Spinal cord (tissue), 10 donors: ENCODE data around the gene SLF1. TPM values are rescaled to one million over a fixed set of nuclear protein-coding genes. Genes with fewer than 3 reads are reported as not detected.

Experiments used
- DNase-seq, 6 donors: peaks; one replicate each; pipeline versions ENCODE4 v3.0.0 to v3.0.0-alpha.2; 2013 to 2015; ENCODE audit warnings: low spot score in 6 of 6, low read depth in 4 of 6
- H3K27ac ChIP-seq: one replicate; pipeline ENCODE4 v1.5.1; 2013; ENCODE audit warnings: low read depth, low read length, control low read depth
- H3K27me3 ChIP-seq: one replicate; pipeline ENCODE4 v1.6.1; 2013; ENCODE audit warnings: low read length; ENCODE audit not compliant: control insufficient read depth, insufficient read depth
- H3K36me3 ChIP-seq: one replicate; pipeline ENCODE4 v1.6.1; 2013; ENCODE audit warnings: low read length; ENCODE audit not compliant: control insufficient read depth, insufficient read depth
- H3K4me1 ChIP-seq: one replicate; pipeline ENCODE4 v1.6.1; 2013; ENCODE audit warnings: low read length; ENCODE audit not compliant: control insufficient read depth, insufficient read depth
- H3K4me3 ChIP-seq: one replicate; pipeline ENCODE4 v1.5.1; 2013; ENCODE audit warnings: low read depth, low read length, control low read depth
- H3K9me3 ChIP-seq: one replicate; pipeline ENCODE4 v1.6.1; 2013; ENCODE audit warnings: low read length; ENCODE audit not compliant: control insufficient read depth, insufficient read depth
- WGBS: methylation state at CpG from one replicate; pipeline ENCODE4 v1.1.5; 2013; ENCODE audit warnings: missing lambda C conversion rate; ENCODE audit not compliant: insufficient coverage; 5-methylcytosine and 5-hydroxymethylcytosine counted together
- polyA plus RNA-seq, 2 donors: library from polyadenylated mRNA; unstranded; fragments of 120-200 nt; gene quantifications; one replicate each; pipeline ENCODE4 v1.2.1, GENCODE V29; 2013; ENCODE audit not compliant: insufficient read length in 2 of 2
- total RNA-seq, 2 donors: library from RNA; depleted of rRNA in 1 of 2; stranded (reverse); fragments of 120-200 nt in 1 of 2; fragments of >200 nt in 1 of 2; gene quantifications; one replicate each; pipeline versions ENCODE4 v1.2.3 to v1.2.4, GENCODE V29; 2013 to 2014
- donor health status: healthy.

The SLF1 gene
- total and polyA plus RNA-seq, 4 donors = 13.9 to 21.1 (median 15.2) TPM

DNA sequence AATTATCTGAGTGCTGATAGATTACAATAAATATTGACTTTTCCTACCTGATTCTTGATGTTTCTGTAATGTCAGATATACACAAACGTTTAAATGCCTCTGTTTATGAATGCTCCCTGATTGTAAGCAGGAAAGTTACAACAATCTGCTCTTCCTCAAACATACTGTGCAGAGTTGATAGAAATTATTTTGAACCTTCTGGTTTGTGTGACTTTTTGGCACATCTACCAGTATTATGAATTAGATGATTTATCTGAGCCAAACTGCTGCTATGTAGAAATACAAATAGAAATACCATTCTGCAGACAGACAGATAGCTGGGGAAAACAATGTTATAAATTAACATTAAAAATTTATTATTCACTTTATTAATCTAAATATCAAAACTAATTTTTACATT is 113.0 kb downstream of the SLF1 start:
- no peaks in the 10 kb centered on the region for H3K9me3 ChIP-seq
- no peaks in the 10 kb centered on the region for H3K4me1 ChIP-seq
- no peaks in the 10 kb centered on the region for H3K36me3 ChIP-seq
- no CpG with 5 or more reads among the region's 1 CpG for WGBS
- no peak overlapping the region for H3K27ac ChIP-seq
- H3K4me3 ChIP-seq = no peak overlapping the region
- no peaks in the 10 kb centered on the region for H3K27me3 ChIP-seq
- DNase-seq = peak in 1 of 6 donors; percentile 24

DNA sequence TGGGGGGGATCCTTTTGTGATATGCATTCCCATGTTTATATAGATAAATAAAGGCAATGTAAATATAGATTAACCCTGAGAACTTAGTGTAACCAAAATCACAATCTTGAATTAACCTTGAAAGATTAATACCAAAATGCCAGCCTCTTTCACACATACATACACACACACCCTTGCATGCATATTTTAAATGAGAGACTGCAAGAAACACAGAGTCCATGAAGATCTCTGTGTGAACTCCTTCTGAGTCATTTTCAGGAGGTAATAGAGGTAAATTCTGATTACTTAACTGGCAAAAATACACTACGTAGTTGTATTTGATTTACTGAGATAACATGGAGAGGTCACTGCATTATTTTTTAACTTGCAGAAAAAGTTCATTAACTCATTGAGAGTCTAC is 118.0 kb downstream of the SLF1 start:
- no peak for DNase-seq
- Histone ChIP-seq H3K4me1 (no peaks in the 10 kb centered on the region), H3K36me3 (no peaks in the 10 kb centered on the region), H3K9me3 (no peaks in the 10 kb centered on the region), H3K4me3 (no peak overlapping the region), H3K27me3 (no peaks in the 10 kb centered on the region), H3K27ac (no peak overlapping the region)
- WGBS = no CpG with 5 or more reads among the region's 1 CpG

DNA sequence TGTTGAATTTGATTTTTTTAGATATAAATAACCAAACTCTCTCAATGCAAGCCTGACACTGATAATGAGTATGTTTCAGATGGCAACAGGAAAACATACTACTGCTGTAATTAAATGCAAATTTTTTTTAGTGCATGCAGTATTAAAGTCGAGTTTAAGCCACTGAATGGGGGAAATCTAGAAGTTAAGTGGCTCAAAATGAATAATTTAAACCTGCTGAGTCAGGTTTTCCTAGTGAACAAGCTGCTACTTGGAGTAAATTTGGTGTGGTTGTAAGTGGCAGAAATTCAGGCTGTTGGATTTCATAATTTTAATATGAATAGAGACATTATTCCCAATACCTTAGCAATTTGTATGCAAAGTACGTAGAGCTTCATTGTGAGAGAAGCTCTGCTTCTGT is 121.8 kb downstream of the SLF1 start:
- no peak overlapping the region for H3K27ac ChIP-seq
- no peak overlapping the region for H3K4me3 ChIP-seq
- H3K36me3 ChIP-seq = no peaks in the 10 kb centered on the region
- H3K9me3 ChIP-seq = no peaks in the 10 kb centered on the region
- no peaks in the 10 kb centered on the region for H3K27me3 ChIP-seq
- 80% methylated on average over 1 of the region's 2 CpGs for WGBS
- DNase-seq = no peak
- H3K4me1 ChIP-seq = no peaks in the 10 kb centered on the region

DNA sequence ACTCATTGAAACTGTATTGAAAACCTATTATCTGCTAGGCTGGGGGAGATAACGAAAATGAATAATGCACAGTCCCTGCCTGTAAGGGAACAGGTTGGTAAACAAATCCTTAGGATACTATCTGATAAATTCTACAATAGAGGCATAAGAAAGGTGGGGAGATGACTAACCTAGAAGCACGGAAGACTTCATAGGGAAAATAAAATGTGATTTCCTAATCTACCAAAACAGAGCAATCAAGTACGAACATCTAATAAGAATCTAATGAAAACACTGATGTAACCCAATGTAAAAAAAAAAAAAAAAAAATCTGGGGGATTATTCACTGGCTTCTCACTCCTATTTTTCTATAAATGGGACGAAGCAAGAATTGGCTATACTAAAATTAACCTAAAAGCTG is 124.4 kb downstream of the SLF1 start:
- Histone ChIP-seq H3K27ac (no peak overlapping the region), H3K36me3 (no peaks in the 10 kb centered on the region), H3K9me3 (no peaks in the 10 kb centered on the region), H3K27me3 (no peaks in the 10 kb centered on the region), H3K4me1 (no peaks in the 10 kb centered on the region), H3K4me3 (no peak overlapping the region)
- DNase-seq = no peak
- no CpG with 5 or more reads among the region's 4 CpGs for WGBS

DNA sequence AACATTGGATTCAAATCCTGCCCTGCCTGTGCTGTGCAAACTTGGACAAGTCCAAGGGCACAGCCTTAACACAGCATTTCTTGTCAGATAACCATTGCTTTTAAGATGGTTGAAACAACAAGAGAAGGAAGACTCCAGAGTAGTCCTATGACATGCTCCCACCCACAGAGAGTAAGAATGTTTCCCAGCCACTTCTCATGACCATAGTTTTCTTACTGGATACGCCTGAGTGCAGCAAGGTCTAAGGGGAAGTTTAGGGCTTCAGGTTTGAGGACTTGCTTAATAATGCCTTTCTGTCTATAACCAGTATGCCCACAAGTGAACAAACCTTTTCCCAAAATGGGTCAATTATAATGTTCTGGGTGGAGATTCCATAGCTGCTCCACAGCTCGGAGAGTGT is 126.4 kb downstream of the SLF1 start:
- no peaks in the 10 kb centered on the region for H3K4me1 ChIP-seq
- no CpG with 5 or more reads among the region's 2 CpGs for WGBS
- no peaks in the 10 kb centered on the region for H3K27me3 ChIP-seq
- H3K9me3 ChIP-seq = no peaks in the 10 kb centered on the region
- no peak for DNase-seq
- H3K4me3 ChIP-seq = no peak overlapping the region
- H3K36me3 ChIP-seq = no peaks in the 10 kb centered on the region
- no peak overlapping the region for H3K27ac ChIP-seq

DNA sequence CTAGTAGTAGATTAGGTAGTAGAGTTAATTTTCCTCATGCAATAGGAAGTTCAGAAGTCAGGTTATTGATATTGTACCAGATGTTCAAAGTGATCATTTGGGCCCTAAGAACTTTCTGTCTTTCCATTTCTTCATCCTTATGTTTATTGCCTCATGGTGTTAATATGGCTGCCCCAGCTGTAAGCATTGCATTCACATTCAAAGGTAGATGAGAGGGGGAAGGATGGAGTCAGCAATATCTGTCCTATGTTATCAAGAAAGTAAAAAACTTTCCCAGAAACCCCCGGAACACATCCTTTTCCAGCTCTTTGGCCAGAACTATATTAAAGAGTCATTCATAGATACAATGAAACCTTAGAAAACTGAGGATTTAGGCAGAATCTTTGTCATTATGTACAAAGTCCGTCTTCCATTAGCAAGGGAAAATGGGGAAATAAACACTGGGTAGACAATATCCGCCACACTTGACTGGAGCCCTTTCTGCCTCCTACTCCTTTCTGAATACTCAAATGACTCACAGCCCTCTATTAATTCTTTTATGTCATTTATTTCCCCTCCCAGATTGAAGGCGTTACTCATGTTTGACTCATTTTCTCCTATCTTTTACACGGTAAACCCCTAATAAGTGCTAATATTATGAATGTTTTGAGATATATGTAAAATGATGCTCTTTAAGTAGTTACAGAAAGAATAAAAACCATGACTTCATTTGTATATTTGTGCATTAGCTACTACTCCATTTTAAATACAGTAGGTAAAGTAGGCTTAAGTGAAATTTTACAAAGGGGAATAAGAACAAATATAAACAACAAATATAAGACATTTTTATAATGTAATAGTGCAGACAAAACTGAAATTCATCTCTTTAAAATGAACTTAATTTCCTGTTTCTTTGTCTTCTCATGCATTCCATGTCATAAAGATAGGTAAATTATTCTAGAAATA is 127.6 kb downstream of the SLF1 start:
- no peaks in the 10 kb centered on the region for H3K9me3 ChIP-seq
- H3K4me1 ChIP-seq = no peaks in the 10 kb centered on the region
- DNase-seq = no peak
- no peaks in the 10 kb centered on the region for H3K36me3 ChIP-seq
- WGBS = 80% methylated on average over 1 of the region's 5 CpGs
- no peak overlapping the region for H3K4me3 ChIP-seq
- no peaks in the 10 kb centered on the region for H3K27me3 ChIP-seq
- no peak overlapping the region for H3K27ac ChIP-seq

DNA sequence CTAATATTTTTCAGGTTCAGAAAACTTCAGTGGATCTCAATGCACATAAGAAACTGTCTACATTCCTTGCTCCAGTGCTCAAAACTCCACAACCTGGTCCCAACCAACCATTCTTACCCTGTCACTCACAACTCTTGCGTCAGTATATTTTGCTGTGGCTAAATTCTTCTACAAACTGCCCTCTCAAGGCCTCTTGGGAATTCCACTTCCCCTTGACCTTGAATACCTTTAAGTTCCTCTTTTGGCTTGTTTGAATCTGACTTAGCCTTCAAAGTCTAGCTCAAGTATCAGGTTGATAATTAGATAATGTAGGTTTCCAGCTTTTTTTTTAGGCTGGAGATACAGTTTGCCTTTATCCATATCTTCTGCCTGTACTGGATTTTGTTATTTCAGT is 128.3 kb downstream of the SLF1 start:
- Histone ChIP-seq H3K27ac (no peak overlapping the region), H3K4me3 (no peak overlapping the region), H3K27me3 (no peaks in the 10 kb centered on the region), H3K36me3 (no peaks in the 10 kb centered on the region), H3K4me1 (no peaks in the 10 kb centered on the region), H3K9me3 (no peaks in the 10 kb centered on the region)
- DNase-seq = no peak
- WGBS = 88% methylated on average over 1 of the region's 1 CpG

Other genes starting within 250 kb of the SLF1 start
- gene KIAA0825, start 65 bp upstream of the SLF1 start, total RNA-seq = 10 to 100 TPM; 12.7 to 20.9 TPM
- 1 to 10 TPM; 2.9 to 4.1 TPM for gene KIAA0825, start 65 bp upstream of the SLF1 start, polyA plus RNA-seq